Activated CD8-positive, alpha-beta T cell treated with anti-CD3 and anti-CD28 coated beads for 36 hours (primary cell): ENCODE results near the gene MANBA. TPM values are rescaled to one million over a fixed set of nuclear protein-coding genes. Genes with fewer than 3 reads are reported as not detected.
A peak's percentile ranks its signal among the peaks of the same experiment; 100 is the strongest.

Experiments used
- ATAC-seq: fragments of 200-7000 bp; cut with Tn5 transposase; one replicate; pipeline ENCODE4 v1.10.0; 2021; ENCODE audit warnings: mild to moderate bottlenecking, moderate library complexity
- CTCF ChIA-PET: fragments of 350-600 bp; sonication (Branson Sonifier 250); formaldehyde crosslinking; loops from one replicate; lab custom pipeline; 2021; ENCODE audit warnings: antibody characterized with exemption; lab: Charles Lee
- POLR2A ChIA-PET: fragments of 350-600 bp; sonication (Branson Sonifier 250); formaldehyde crosslinking; loops from one replicate; lab custom pipeline; 2021; ENCODE audit warnings: antibody characterized with exemption; lab: Charles Lee
- DNase-seq: peaks from one replicate; pipeline ENCODE4 v3.0.0-alpha.2; 2020
- H3K27ac Mint-ChIP-seq: one replicate; pipeline ENCODE4 v1.8.0; 2021; ENCODE audit warnings: mild to moderate bottlenecking, mixed read lengths
- H3K27me3 Mint-ChIP-seq: one replicate; pipeline ENCODE4 v1.8.0; 2021; ENCODE audit warnings: mixed read lengths
- H3K36me3 Mint-ChIP-seq: one replicate; pipeline ENCODE4 v1.8.0; 2021; ENCODE audit warnings: low read depth, mixed read lengths
- H3K4me1 Mint-ChIP-seq: one replicate; pipeline ENCODE4 v1.8.0; 2021; ENCODE audit warnings: low read depth, mixed read lengths
- H3K4me3 Mint-ChIP-seq: one replicate; pipeline ENCODE4 v1.8.0; 2021; ENCODE audit warnings: mild to moderate bottlenecking, moderate library complexity, mixed read lengths
- H3K9me3 Mint-ChIP-seq: one replicate; pipeline ENCODE4 v1.8.0; 2021; ENCODE audit warnings: mixed read lengths
- CTCF ChIP-seq: fragments of 200-600 bp; IDR thresholded peaks from one replicate; pipeline ENCODE4 v1.8.0; 2022; ENCODE audit warnings: antibody characterized with exemption, mild to moderate bottlenecking
- intact Hi-C: fragments of 100-400 bp; cut with micrococcal nuclease; formaldehyde crosslinking; loops from one replicate; pipeline ENCODE4 v1.10.0; 2022
- total RNA-seq, 2 experiments: library from RNA; stranded (reverse); gene quantifications; one replicate each; pipeline ENCODE4 v1.2.3, GENCODE V29; 2021

The MANBA gene
- total RNA-seq, 2 experiments from 2014 or later: 14.5 to 16.3 TPM

GRCh38 chr4:102629673-102630072 is 131.1 kb downstream of the MANBA start:
- intact Hi-C loops: loop anchor here (5.0 to 10.0 kb wide), 5 partner anchors 42 to 378 kb away; partner anchors contain the start of genes SLC39A8 and UBE2D3
- CTCF ChIA-PET: interaction anchor here (1.5 kb wide), 1 partner anchor 176 kb away, joined by 3 read pairs; no protein-coding TSS in a partner anchor
- ATAC-seq (no peak), DNase-seq (peak; percentile 68)
- TF ChIP-seq CTCF: no peak
- H3K27me3 Mint-ChIP-seq: no peaks in the 10 kb centered on the region
- H3K9me3 Mint-ChIP-seq: no peaks in the 10 kb centered on the region
- no peak overlapping the region for H3K4me3 Mint-ChIP-seq
- peak overlapping the region; percentile 9 for H3K27ac Mint-ChIP-seq
- H3K4me1 Mint-ChIP-seq: peaks cover 62% of the 10 kb centered on the region
- H3K36me3 Mint-ChIP-seq: peaks cover 9% of the 10 kb centered on the region
- POLR2A ChIA-PET: interaction anchor here (1.1 kb wide), 1 partner anchor 285 kb away, joined by 3 read pairs; the partner anchor contains the start of gene SLC39A8

DNA sequence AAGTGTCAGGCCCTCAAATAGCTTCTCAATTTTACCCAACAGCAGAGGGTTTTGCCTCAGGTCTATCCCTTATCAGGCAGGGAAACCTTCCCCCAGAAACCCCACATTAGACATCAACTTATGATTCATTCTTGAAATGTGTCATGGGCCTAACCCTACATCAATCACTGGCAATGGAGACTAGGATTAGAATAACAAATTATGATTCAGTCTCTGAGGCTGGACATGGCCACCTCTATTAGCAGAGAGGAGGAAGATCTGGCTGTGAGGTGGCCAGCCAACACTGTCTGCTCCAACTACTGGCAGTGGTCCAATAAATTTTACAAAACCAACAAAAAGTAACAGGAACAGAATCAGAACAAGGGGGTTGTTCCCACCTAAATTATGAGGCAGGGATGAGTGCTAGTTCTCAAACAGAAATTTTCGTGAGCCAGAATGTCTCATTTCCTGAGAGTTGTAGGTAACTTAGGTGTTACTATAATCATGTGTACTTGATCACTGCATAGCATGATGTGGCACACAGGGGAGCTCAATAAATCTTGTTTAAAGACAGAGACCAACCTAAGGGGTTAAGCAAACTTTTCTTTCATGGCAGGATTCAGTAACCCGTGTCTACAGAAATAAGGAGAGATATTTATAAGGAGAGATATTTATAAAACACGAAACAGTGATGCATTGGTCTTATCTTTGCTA is 132.8 kb downstream of the MANBA start:
- intact Hi-C loops: loop anchor here (5.0 to 10.0 kb wide), 5 partner anchors 41 to 379 kb away; partner anchors contain the start of genes SLC39A8 and UBE2D3
- Mint-ChIP-seq H3K36me3 (peaks cover 7% of the 10 kb centered on the region), H3K27ac (peak overlapping the region; percentile 79), H3K4me3 (peak overlapping the region; percentile 17), H3K9me3 (no peaks in the 10 kb centered on the region), H3K27me3 (no peaks in the 10 kb centered on the region), H3K4me1 (peaks cover 70% of the 10 kb centered on the region)
- POLR2A ChIA-PET: no interaction called here
- DNase-seq: peak; percentile 58
- ATAC-seq: peak; percentile 75
- TF ChIP-seq CTCF: no peak
- CTCF ChIA-PET: interaction anchor here (0.6 to 2.2 kb wide), 19 partner anchors 11 to 468 kb away, joined by 3 to 9 read pairs (median 3); no protein-coding TSS in a partner anchor

GRCh38 chr4:102625232-102625930 is 135.4 kb downstream of the MANBA start:
- DNase-seq (peak; percentile 82), ATAC-seq (peak; percentile 84)
- TF ChIP-seq CTCF: peak; percentile 78
- H3K27ac Mint-ChIP-seq: peak overlapping the region; percentile 90
- CTCF ChIA-PET: interaction anchor here (0.6 to 2.6 kb wide), 22 partner anchors 9 to 465 kb away, joined by 3 to 24 read pairs (median 4); no protein-coding TSS in a partner anchor
- H3K4me1 Mint-ChIP-seq: peaks cover 57% of the 10 kb centered on the region
- H3K36me3 Mint-ChIP-seq: no peaks in the 10 kb centered on the region
- peak overlapping the region; percentile 65 for H3K4me3 Mint-ChIP-seq
- POLR2A ChIA-PET: interaction anchor here (0.6 kb wide), 3 partner anchors 73 to 934 kb away, joined by 3 to 4 read pairs (median 3); no protein-coding TSS in a partner anchor
- intact Hi-C loops: loop anchor here (1.0 to 10.0 kb wide), 6 partner anchors 38 to 382 kb away; partner anchors contain the start of genes SLC39A8 and UBE2D3
- H3K9me3 Mint-ChIP-seq: no peaks in the 10 kb centered on the region
- H3K27me3 Mint-ChIP-seq: no peaks in the 10 kb centered on the region

GRCh38 chr4:102624505-102624904 is 136.3 kb downstream of the MANBA start:
- peaks cover 4% of the 10 kb centered on the region for H3K36me3 Mint-ChIP-seq
- no peaks in the 10 kb centered on the region for H3K9me3 Mint-ChIP-seq
- no peak for TF ChIP-seq CTCF
- no peaks in the 10 kb centered on the region for H3K27me3 Mint-ChIP-seq
- DNase-seq: no peak
- no peak overlapping the region for H3K4me3 Mint-ChIP-seq
- peaks cover 56% of the 10 kb centered on the region for H3K4me1 Mint-ChIP-seq
- POLR2A ChIA-PET: interaction anchor here (1.5 kb wide), 1 partner anchor 16 kb away, joined by 4 read pairs; no protein-coding TSS in a partner anchor
- no peak overlapping the region for H3K27ac Mint-ChIP-seq
- intact Hi-C loops: loop anchor here (5.0 to 10.0 kb wide), 3 partner anchors 200 to 473 kb away; partner anchors contain the start of genes BDH2, SLC39A8 and UBE2D3
- ATAC-seq: no peak
- CTCF ChIA-PET: interaction anchor here (0.9 to 2.6 kb wide), 9 partner anchors 10 to 383 kb away, joined by 4 to 24 read pairs (median 5); partner anchors contain the start of gene SLC39A8
